TTC549 (cell line): Measurements from ENCODE around the gene HTATIP2.
"Not testable (repeated sequence)": the region's sequence is repeated elsewhere in the genome, so short reads cannot be mapped to it uniquely, and the experiment has no call there.

ENCODE experiments used
- FAIRE-seq: peaks from 2 replicates; lab custom pipeline; 2012; peaks lifted over from hg19 to GRCh38; lab: Jason Lieb, UNC

HTATIP2 gene

DNA sequence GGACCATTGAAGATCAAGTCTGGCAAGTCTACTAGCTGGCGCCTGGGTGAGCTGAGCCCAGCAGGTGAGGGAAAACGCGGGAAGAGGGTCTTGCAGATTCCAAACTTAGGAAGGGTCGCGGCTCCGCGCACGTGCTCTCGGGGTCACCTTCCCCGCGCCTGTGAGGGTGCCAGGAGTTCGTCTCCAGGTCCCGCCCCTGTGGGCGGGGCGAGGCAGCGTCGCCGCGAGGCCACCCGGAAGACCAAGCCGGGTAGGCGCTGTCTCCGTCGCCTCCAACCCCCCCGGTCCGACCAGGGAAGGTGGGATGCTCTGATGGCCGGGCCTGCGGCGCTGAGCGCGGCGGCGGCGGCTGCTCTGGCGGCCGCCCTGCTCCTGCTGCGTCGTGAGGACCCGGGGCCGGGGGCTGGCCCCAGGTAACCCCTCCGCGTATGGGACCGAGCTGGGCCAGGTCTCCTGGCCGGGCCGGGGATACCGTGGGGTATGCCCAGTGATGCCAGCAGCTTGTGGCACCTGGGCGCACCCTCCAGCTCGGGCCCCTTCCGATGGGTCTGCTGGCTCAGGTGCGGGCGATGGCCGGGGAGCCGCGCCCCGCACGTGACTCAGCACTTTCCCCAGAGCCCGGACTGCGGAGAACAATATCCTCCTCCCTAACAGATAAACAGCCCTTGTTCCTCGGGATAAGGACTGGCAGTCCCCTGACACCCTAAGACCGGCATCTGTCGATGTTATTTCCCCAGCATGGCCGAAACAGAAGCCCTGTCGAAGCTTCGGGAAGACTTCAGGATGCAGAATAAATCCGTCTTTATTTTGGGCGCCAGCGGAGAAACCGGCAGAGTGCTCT, at the start of gene HTATIP2:
HTATIP2 (plus strand) TSS at position 215 of the 841 bp plus-strand sequence; CDS start at position 739, 524 bp downstream.
- FAIRE-seq = no peak

DNA sequence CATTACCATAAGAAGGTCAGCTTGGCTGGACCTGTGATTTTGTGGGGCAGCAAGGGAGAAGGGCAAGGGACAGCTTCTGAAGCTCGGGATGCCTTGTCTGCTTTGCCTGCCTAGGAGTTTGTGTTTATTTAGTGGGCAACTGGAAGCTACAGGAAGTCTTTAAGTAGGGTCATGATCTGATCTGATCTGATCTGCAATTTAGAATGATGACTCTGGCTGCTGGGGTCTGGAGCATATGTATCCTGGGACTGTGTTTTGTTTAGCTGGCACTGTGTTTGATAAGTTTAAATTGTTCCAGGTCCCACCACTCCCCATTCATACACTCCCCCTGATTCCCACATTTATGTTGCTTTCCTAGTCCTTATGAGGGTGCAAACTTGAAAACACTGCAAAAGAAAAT, 47.7 kb upstream of the HTATIP2 start:
- no peak for FAIRE-seq

DNA sequence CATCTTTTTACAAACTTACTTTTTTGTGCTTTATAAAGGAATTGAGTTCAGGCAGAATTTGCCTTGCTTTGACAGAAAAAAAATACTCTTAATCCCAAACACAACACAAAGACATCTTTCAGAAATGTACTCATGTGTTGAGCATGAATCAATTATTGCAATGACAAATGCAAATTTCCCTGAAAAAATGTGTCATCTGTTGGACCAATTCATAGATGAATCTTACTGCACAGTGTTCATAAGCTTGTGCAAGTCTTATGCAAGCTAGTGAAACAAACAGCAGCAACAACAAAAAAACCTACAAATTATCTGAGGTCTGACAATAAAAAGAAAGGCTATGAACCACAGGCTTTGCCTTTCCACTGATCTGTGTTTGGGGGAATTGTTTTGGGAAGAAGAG, 42.3 kb upstream of the HTATIP2 start:
- no peak for FAIRE-seq

DNA sequence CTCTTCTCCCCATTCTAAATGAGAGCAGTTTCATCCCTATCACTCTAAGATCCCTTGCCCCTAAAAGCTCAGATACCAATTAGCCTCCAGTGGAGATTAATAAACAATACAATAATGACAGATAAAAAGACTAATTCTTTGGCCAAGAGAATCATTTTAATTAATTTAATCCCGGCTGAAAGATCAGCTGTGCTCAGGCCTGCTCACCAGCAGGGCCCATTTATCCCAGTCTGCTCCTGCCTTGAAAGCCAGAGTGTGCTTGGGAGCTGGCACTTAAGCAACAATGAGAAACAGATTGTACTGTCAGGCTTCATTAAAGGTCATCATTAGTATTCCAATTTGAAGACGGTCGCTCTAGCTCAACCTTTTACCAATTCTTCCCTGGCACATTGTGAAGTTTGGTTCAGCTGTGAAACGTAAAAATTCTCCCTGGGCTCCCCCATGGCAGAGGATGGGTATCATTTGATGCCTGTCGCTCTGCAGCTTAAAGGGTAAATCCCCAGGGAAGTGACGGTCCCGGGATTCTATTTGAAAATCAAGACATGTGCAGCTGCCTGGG, 36.1 kb upstream of the HTATIP2 start:
- FAIRE-seq = no peak

DNA sequence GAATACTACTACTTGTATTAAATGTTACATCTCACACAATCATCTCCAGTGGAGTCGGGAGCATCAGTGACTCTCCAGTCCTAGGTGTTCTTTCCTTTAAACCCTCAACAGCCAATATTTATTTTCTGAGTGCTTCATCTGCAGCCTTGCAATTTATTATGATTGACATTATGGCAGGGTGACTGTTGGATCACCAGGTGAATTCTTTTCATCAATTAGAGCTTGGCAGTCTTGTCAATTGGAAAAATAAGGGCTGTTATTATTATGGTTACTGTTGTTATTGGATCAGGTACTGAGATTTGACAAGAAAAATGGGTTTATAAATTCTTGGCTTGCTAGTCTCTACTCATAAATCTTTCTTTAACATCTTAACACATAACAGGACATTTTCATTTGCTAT, 27.5 kb upstream of the HTATIP2 start:
- FAIRE-seq = no peak

DNA sequence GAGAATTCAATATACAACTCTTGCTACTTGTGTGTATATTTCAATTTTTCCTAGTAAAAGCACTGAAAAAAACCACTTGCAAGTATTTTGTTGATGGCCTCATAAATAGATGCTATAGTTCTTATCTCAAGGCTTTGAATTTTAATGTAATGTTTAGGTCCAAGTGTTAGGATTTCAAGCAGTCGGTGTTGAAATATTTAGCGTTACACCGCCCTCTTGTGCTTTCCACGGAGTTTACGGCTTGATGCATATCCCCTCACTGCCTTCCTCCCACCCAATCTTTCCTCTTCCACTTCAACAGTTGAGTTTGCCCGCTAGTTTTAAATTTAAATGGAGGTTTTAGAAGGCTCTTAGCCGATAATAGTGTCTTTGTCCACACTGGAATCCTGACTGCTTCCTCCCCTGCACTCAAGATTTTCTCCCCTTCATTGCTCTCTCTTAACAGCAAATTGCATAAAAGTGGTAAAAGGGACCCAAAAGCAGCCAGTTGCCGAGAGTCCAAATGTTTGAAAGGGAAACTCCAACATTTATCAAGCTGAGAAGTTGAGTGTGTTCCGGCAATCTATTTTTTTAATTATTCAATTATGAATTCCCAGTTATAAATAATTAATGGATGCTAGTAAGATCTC, 25.9 kb upstream of the HTATIP2 start:
- no peak for FAIRE-seq

DNA sequence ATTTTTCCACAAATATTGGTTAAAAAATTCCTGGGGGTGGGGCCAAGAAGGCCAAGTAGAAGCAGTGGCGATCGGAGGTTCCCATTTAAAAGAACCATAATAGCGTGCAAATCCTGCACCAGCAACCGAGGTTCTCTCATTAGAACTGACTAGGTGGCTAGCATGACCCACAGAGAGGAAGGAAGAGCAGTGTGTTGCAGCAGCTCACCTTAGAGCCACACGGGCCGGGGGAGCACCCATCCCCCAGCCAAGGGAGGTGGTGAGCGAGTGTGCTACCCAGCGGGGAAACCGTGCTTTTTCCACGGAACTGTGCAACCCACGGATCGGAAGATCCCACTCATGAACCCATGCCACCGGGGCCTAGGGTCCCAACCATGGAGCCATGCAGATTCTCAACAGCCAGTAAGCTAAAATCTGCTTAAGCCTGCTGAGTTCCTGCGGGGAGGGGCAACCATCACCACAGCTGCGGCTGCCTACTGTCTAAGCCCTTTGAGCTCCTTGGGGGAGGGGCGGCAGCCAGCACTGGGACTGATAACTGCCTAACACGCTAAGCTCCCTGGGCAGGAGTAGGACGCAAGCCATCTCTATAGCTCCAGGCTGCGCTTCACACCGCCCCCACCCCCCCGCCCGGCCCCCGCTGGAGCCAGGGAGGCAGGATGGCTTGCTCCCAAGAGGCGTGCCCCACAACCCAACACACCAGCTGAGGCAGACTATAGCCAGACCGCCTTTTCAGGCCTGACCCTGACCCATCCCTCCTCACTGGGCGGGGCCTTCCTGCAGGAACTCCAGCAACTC, 21.0 kb upstream of the HTATIP2 start:
- FAIRE-seq = no peak

DNA sequence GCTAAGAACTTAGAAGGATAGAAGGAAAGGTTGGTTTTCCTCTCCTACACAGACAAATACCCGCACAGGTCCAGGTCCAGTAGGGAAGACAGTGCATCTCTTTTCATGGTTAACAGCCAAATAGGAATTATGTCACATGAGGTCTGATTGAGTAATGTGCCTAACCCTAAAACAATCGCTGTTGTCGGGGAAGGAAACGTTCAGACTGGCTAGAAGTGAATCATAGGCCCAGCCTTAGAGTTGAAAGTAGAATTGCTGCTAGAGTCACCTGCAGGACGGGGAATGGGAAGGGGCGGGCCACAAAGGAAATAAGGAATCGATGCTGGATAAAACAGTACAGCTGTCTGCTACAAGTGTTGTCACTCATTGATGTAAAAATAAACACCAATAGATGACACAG, 12.4 kb upstream of the HTATIP2 start:
- FAIRE-seq = no peak

DNA sequence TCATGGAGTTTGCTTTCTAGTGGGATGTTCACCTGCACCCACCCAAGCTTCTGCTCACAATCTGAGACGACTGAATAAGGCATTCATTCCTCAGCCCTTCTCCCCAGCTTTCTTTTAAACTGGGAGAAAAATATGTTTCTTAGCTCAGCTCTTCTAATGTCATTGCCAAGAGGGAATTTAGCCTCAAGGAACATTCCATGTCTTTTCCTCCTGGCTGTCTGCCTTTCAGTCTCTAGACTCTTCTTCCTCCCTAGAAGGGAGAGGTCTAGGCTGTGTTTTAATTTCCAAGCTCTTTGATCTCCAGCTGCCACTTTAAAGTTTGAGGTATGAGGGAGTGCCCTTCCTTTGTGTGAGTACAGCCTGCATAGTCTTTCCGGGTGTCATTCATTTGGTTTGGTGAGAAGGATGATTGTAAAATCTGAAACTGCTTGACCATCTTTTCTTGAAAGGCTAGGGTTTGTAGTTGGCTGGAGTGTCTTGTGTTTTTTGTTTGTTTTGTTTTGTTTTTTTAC, 11.7 kb upstream of the HTATIP2 start:
- FAIRE-seq = no peak

DNA sequence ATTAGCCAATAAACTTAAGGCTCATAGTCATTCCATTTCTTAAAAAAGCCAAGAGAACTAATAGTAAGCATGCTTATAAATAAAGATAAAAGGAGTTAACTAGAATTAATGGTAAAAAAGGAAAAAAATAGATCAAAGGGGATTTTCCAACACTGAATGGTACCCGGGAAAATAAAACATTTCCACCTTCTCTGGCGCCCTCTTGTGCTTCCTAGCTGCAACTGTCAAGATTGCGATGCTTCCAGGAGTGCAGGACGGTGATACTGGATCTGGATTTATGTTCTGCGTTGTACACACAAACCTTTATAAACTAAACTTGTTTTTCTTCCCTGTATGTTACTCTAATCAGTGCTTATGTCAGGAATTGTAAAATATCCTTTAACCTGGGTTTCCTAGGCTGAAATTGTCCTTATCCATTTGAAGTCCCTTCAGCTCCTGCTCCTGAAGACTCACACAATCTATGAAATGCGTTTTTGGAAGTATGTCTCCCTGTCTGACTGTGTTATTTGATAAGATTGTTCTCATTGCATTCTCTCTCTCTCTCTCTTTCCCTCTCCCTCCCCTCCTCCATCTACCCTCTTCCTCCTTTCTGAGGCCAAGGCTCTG, 9.6 kb upstream of the HTATIP2 start:
- FAIRE-seq = peak; percentile 47

DNA sequence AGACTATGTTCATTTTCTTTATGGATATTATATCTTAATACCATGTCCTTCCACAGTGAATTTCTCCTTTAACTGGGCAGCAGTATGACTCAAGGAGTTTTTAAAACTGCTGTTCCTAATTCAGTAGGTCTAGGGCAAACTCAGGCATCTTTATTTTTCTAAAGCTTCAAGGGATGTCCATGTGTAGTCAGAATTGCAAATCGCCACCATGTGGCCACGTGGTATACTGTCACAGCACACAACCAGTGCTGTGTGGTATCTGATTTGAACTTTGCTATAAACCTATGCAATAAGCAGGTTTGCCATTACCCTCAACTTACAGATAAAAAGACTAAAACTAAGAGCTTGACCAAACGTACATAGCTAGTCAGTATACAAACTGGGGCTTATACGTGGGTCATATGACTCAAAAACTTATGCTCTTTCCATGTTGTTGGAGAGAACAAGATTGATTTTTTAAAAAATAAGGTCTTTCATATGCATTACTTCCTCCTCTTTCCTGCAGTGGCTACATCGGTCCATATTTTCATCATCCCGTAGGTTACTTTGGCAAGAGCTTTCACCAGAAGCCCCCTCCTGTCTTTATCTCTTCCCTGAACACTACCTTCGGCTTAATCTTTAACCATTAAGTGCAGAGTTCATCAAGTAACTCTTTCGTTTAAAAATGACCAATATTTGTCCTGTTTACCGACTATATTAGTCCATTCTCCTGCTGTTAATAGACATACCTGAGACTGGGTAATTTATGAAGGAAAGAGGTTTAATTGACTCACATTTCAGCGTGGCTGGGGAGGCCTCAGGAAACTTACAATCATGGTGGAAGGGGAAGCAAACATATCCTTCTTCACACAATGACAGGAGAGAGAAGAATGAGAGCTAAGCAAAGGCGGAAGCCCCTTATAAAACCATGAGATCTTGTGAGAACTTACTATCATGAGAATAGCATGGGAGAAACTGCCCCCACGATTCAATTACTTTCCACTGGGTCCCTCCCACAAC, 8.0 kb upstream of the HTATIP2 start:
- FAIRE-seq = no peak

DNA sequence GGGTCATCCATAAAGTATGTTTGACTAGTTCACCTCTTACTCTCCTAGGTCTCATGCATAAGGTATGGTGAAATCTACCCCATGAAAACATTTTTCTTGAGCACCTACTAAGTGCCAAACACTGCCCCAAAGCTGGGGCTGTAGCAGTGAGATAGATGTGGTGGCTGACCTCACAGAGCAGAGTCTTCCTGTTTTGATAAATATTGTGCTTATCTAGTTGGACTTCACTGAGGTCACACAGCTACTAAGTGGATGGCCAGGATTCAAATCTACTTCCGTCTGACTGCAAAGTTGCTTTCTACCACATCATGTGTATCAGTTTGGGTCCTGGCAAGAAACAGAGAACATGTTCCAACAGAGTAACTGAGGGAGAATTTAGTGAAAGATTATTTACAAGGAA, 6.4 kb upstream of the HTATIP2 start:
- FAIRE-seq = no peak

DNA sequence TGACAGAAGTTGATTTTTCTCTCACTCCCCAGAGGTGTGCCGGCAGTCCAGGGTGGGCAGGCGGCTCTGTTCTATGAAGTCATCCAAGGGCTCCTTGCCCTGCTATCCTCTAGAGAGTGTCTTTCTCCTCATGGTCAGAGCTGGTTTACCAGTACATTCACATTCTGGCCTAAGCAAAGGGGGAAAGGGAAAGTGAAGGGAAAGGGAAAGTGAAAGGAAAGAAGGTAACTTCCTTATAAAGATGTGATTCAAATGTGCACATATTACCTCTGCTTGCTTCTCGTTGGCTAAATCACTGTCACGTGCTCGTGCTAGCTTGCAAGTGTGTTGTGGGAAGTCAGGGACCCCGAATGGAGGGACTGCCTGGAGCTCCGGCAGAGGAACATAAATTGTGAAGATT, 2.9 kb upstream of the HTATIP2 start:
- FAIRE-seq = no peak

DNA sequence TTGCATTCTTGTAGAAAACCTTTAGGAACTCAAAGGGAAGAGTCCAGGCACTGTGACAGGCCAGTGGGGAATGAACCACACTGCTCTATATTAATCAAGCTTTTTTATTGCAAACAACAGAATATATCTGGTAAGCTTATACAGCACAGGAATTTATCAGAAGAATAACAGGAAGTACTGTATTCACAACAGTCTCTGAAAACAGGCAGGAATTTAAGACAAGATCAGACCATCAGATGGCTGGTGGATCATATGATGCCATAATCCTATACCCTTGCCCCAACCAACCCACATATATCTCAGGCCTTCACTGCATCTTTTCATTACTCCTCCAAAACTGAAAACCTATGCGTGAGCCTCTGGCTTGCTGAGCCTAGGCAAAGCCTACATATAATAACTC, 1.0 kb upstream of the HTATIP2 start:
- no peak for FAIRE-seq

DNA sequence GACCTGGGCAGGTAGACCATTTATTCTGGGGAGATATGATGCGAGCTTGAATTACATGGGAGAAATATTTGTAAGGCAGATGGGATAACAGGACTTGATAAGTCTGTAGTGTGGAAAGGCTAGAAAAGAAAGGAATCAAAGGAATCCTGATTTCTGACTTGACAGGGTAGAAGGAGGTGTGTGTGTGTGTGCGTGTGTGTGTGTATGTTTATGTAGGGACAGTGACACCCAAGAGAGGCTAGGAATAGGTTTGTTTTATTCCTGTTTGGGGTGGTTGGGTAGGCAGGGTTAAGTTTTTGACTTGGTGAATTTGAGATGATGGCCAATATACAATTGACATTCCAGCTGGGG, 390 bp upstream of the HTATIP2 start:
- no peak for FAIRE-seq

DNA sequence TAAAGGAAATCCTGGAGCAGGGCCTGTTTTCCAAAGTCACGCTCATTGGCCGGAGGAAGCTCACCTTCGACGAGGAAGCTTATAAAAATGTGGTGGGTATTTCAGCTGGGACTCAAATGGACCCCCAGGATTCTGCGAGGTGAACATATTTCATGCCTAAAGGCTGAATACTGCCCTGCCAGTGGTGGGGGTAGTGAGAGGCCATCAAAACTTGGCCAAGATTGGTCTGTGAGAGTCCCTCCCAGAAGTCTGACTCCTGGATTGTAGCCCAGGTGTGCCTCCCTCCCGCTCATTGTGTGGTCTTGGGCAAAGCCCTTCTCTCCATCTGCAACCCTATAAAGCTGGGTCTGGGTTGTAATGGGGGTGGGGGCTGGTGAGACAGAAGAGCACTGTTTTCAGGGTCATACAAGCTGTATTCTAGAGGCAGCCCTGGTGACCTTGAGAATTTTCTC, 853 bp downstream of the HTATIP2 start:
- no peak for FAIRE-seq

DNA sequence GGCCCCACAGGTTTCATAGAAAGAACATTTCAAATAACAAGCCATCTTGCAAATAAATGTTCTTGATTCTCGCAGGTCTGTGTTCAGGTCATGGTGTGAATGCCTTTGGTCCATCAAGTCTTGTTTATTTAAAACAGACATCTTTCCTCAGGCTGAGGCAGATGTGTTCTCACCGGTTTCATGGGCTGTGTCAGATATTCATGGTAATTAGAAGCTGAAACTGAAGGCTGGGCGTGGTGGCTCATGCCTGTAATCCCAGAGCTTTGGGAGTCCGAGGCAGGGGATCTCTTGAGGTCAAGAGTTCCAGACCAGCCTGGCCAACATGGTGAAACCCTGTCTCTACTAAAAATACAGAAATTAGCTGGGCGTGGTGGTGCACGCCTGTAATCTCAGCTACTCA, 2.0 kb downstream of the HTATIP2 start:
- FAIRE-seq = not testable (repeated sequence)

DNA sequence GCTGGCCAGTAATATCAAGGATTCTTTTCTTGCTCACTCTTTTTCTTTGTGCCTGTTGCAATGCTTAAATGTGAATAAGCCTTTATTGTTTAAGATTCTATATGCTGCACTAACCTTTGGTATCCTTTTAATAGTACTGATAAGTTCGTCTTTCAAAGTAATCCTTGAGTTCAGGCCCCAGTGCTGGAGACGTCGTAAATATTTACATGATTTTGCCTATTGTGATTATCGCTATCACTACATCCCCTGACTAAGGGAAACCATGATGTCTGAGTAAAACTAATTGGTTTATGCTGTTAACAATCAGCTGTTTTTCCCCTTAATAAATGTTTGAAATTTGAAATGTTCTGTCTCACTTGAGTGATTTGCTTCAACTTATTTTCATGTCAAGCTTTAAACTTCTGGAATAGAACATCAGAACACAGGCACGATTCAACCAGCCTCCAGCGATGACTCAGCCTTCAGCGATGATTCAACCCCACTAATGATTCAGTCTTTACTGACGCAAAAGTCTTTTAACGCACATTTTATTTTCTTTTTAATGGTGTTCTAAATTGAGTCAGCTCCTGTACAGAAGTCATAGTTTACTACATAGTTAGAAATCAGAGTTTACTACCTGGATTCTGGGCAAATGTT, 3.9 kb downstream of the HTATIP2 start:
- FAIRE-seq = no peak

DNA sequence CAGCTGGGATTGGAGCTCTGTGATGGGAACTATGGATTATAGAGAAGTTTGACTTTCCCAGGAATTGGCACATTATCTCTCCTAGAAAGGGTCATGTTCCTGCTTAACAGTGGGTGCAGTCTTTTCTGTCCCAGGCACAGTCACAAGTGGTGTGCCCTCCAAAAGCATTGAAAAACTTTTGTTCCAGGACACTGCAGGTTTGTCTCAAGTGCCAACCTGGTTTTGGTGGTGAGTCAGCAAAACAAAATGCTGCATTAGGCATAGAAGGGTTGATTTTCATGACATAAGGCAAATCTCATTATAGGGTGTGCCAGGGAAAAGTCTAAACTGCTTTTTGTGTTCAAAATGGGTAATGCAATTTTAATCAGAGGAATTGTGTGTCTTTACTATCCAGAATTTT, 4.9 kb downstream of the HTATIP2 start:
- FAIRE-seq = no peak

DNA sequence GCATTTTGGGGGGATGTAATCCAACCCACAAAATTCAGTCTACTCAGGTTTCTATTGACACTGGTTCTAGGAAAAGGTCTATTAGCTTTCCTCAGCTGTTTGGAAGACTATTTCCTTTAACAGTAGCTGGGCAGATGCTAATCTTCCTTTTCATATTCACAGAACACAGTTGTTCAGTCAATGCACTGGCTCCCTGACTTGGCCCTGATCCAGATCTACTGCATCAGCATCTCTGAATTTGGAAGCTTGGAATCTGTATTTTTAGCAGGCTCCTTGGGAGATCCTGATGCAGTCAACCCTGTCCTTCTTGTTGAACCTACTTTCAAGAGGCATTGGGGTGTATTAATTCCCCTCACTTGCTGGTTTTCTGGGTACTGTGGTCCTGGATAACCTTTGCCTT, 6.3 kb downstream of the HTATIP2 start:
- FAIRE-seq = no peak
